ENCODE measurements around the gene RET. TPM values are rescaled to one million over a fixed set of nuclear protein-coding genes. Genes with fewer than 3 reads are reported as not detected.
A peak's percentile ranks its signal among the peaks of the same experiment; 100 is the strongest.

The RET gene
- total RNA-seq, 4 donors from 2014 or later, result 0.51 to 1.2 (median 0.62) TPM

DNA sequence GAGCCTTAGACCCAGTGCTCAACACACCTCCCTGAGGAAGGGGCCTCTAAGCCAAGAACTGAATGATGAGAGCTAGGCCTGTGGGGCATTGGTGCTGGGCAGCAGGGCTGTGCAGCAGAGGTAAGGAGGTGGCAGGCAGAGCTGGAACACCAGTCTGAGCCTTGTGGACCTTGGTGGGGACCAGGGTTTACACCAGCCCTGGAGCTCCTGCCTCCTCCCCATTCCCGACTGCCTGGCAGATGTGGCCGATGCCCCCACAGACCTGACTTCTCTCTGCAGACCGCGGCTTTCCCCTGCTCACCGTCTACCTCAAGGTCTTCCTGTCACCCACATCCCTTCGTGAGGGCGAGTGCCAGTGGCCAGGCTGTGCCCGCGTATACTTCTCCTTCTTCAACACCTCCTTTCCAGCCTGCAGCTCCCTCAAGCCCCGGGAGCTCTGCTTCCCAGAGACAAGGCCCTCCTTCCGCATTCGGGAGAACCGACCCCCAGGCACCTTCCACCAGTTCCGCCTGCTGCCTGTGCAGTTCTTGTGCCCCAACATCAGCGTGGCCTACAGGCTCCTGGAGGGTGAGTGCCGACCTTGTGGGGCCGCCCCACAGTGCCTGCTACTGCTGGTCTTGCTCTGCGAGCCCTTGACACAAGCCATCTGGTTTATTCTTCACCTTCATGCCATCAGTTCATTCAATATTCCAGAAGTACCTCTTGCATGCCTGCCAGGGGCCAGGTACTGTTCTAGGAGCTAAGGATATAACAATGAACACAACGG lies 25.4 kb downstream of the RET start:
- DNase-seq, result no peak
- Histone ChIP-seq H3K27me3 (no peaks in the 10 kb centered on the region), H3K27ac (no peak overlapping the region), H3K4me3 (no peak overlapping the region), H3K4me1 (peaks cover 0 to 7% of the 10 kb centered on the region in 2 donors), H3K36me3 (no peaks in the 10 kb centered on the region), H3K9me3 (no peaks in the 10 kb centered on the region)
- TF ChIP-seq POLR2A (IDR thresholded peaks at IDR 0.05), result no peak
- TF ChIP-seq CTCF (IDR thresholded peaks at IDR 0.05 in 4 of 5, conservative IDR thresholded peaks at IDR 0.05 in 1 of 5), result no peak
- intact Hi-C loops (cut with DNase I; ENCODE audit: low total_unique reads), result no loop called here
- in situ Hi-C loops (cut with MboI; ENCODE audit: low sequenced_read_pairs in 4 of 4), result loop anchor here in 2 of 4 donors (10.0 to 25.0 kb wide), 3 partner anchors 227 to 340 kb away; no protein-coding TSS in a partner anchor
- no peak for ATAC-seq

DNA sequence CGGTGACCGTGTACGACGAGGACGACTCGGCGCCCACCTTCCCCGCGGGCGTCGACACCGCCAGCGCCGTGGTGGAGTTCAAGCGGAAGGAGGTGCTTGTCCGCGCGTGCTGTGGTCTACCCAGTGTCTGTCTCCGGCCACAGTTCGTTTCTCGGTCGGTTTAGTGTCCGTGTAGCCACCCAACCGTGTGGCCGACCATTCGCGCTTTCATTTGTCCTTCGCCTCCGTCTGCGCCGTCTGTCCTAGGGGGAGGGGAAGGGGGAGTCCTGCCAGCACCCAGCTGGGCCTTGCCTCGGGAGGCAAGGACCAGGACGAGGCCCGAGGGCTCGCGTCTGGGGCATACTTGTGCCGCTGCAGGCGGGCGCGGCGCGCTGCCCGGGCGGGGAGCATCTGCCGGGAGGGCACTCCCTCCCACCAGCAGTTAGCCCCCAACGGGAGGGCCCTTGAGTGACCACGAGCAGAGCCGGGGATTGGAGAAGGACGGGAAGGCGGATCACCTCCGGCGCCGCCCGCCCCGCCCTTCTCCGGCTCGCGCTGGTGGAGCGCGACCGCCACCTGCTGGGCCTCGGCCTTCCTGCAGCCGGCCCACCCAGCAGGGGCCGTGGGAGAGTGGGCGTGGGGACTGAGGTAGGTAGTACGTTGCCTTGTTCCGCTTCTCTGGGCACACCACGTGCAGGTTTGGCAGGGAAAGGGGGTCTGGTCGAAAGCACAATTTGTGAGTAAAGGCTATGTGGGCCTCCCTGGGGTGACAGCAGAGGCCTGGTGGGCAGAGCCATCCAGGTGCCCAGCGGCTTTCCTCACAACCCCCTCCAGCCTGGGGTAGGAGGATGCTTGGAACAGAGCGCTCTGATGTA lies 28.5 kb downstream of the RET start:
- Histone ChIP-seq H3K36me3 (no peaks in the 10 kb centered on the region), H3K27me3 (no peaks in the 10 kb centered on the region), H3K4me1 (peaks cover 0 to 7% of the 10 kb centered on the region in 2 donors), H3K4me3 (peak overlapping the region; percentile 60 to 79 (median 68)), H3K27ac (no peak overlapping the region), H3K9me3 (no peaks in the 10 kb centered on the region)
- TF ChIP-seq CTCF (IDR thresholded peaks at IDR 0.05 in 4 of 5, conservative IDR thresholded peaks at IDR 0.05 in 1 of 5) (peak; percentile 96 to 100 (median 98)), POLR2A (IDR thresholded peaks at IDR 0.05) (no peak)
- peak; percentile 89 to 93 for ATAC-seq
- in situ Hi-C loops (cut with MboI; ENCODE audit: low sequenced_read_pairs in 4 of 4), result loop anchor here in 2 of 4 donors (10.0 to 25.0 kb wide), 3 partner anchors 231 to 343 kb away; no protein-coding TSS in a partner anchor
- peak; percentile 31 to 56 for DNase-seq
- intact Hi-C loops (cut with DNase I; ENCODE audit: low total_unique reads), result loop anchor here (1.0 kb wide), 2 partner anchors 239 to 352 kb away; no protein-coding TSS in a partner anchor

DNA sequence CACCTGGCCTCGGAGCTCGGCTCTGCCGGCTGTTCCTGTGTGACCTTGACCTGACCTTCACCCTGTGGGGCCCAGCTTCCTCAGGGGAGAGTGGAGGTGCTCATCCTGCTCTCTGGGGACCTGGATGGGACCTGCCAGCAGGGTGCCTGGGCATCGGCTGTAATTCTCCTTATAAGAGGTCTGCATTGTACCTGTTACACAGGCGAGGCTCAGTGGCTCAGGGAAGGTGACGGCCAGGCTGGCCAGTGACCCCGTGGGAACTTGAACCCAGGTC lies 29.0 kb downstream of the RET start:
- intact Hi-C loops (cut with DNase I; ENCODE audit: low total_unique reads) (loop anchor here (1.0 kb wide), 2 partner anchors 240 to 353 kb away; no protein-coding TSS in a partner anchor), in situ Hi-C loops (cut with MboI; ENCODE audit: low sequenced_read_pairs in 4 of 4) (loop anchor here in 2 of 4 donors (10.0 to 25.0 kb wide), 3 partner anchors 231 to 344 kb away; no protein-coding TSS in a partner anchor)
- ATAC-seq (no peak), DNase-seq (no peak)
- Histone ChIP-seq H3K27me3 (no peaks in the 10 kb centered on the region), H3K27ac (no peak overlapping the region), H3K4me3 (no peak overlapping the region), H3K9me3 (no peaks in the 10 kb centered on the region), H3K36me3 (no peaks in the 10 kb centered on the region), H3K4me1 (peaks cover 0 to 7% of the 10 kb centered on the region in 2 donors)
- no peak for TF ChIP-seq CTCF (IDR thresholded peaks at IDR 0.05 in 4 of 5, conservative IDR thresholded peaks at IDR 0.05 in 1 of 5)
- TF ChIP-seq POLR2A (IDR thresholded peaks at IDR 0.05), result no peak

- intact Hi-C loops (cut with DNase I; ENCODE audit: low total_unique reads) (no loop called here), in situ Hi-C loops (cut with MboI; ENCODE audit: low sequenced_read_pairs in 4 of 4) (loop anchor here in 2 of 4 donors (10.0 to 25.0 kb wide), 3 partner anchors 232 to 344 kb away; no protein-coding TSS in a partner anchor)
- H3K9me3 ChIP-seq, result no peaks in the 10 kb centered on the region
- peaks cover 0 to 7% of the 10 kb centered on the region in 2 donors for H3K4me1 ChIP-seq
- ATAC-seq (no peak), DNase-seq (no peak)
- no peak overlapping the region for H3K27ac ChIP-seq
- no peak overlapping the region for H3K4me3 ChIP-seq
- no peaks in the 10 kb centered on the region for H3K27me3 ChIP-seq
- no peaks in the 10 kb centered on the region for H3K36me3 ChIP-seq
- no peak for TF ChIP-seq POLR2A (IDR thresholded peaks at IDR 0.05)
- TF ChIP-seq CTCF (IDR thresholded peaks at IDR 0.05 in 4 of 5, conservative IDR thresholded peaks at IDR 0.05 in 1 of 5), result no peak
Measured at GRCh38 chr10:43106256-43107091, 29.6 kb downstream of the RET start.
